Activated CD8-positive, alpha-beta memory T cell treated with anti-CD3 and anti-CD28 coated beads, Interleukin-2, amount 50 U/mL, for 24 hours (primary cell): ENCODE data around the gene ACTG2.

Source experiments
- DNase-seq: peaks from one replicate; pipeline ENCODE4 v3.0.0-alpha.2; 2020; ENCODE audit errors: extremely low read depth

ACTG2 gene

GRCh38 chr2:73969356-73969755 lies 76.5 kb downstream of the ACTG2 start:
- no peak for DNase-seq
